HG03159 (cell line): Measurements from ENCODE around the gene TCL1B.
"Not testable (repeated sequence)": the region's sequence is repeated elsewhere in the genome, so short reads cannot be mapped to it uniquely, and the experiment has no call there.

Experiments used
- ATAC-seq: cut with Tn5 transposase; IDR thresholded peaks from one replicate; pipeline ENCODE4 v1.9.1; 2021; ENCODE audit warnings: mild to moderate bottlenecking, moderate library complexity; ENCODE audit not compliant: unreplicated experiment

Gene TCL1B

DNA sequence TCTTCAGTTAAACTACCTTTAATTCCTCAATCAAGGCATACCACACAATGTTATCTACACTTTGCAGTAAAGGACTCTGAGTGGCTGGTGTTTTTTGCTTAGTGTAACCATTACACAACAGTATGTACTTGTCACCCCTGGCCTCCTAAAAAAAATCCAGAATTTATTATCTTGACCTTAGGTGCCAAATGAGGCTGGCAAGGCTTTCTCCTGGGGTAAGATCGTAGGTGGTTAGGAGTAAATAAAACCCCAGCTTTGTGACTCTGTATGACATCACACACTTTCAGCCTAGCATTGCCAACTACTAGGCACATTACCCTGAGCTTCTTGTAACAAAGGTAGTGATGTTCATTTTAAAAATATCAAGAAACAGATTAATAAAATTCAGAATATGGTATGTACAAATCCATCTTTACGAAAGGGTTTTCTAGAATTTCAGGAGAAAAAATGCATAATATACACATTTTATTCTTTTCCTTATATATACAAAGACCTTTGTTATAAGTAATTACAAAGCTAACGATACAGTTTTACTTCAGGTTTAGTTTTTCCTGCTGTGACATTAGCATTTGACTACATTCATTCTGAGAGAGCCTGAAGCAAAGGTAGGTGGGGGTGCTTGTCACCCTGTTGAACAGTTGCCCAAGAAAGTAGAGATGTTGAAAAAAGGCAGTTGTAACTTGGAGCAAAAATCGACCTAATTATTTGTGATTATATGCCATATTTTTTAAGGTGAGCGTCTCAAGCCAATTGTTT, 14.2 kb downstream of the TCL1B start:
- ATAC-seq = no peak

DNA sequence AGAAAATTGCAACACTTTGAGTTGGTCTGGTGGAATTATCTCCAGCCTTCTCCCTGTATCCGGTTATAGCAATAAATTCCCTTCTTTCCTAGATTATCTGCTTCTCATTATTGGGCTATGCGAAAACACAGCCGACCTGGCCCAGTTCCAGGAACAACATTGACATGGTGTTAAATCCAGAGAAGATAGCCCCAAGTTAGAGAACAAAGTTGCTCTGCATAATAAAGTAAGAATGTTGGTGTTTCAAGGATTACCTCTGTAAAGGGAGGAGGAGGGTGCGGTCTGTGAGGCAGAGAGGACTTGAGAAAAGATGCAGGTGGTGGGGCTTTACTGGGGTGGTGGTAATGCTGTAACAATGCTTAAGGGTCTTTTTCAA, 15.6 kb downstream of the TCL1B start:
- no peak for ATAC-seq

DNA sequence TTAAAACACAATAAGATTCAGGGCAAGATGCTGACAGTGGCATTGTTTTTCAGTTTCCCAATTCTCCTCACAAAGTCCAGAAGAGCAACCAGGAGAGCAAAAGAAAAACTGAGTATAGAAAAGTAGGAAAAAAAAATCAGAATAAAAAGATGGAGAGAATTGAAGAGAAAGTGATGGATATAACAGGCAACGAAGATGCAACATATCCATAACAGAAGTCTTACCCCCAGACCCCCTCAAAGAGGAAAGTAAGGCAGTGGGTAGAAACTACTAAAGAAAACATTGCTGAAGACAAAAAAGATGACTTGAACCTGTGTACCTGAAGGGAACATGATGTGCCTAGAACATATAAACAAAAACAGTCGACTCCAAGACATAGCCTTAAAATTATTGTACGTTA, 17.1 kb downstream of the TCL1B start:
- no peak for ATAC-seq

DNA sequence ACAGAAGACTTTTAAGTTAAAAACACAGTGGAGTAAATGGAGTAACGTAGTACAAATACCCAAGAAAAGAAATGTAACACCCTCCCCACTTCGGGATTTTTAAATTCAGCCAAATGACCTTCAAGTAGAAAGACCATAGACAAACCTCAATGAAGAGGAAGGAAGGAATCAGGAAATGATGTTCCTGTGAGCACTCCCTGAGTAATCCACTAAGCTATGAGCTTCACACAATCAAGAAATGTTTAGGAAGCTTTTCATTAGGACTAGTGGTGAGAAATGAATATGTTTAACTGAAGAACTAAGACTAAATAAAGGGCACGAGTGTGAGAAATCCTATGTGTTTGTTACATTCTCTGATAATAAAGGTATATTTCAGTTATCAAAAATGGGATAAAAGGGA, 17.6 kb downstream of the TCL1B start:
- ATAC-seq = no peak

DNA sequence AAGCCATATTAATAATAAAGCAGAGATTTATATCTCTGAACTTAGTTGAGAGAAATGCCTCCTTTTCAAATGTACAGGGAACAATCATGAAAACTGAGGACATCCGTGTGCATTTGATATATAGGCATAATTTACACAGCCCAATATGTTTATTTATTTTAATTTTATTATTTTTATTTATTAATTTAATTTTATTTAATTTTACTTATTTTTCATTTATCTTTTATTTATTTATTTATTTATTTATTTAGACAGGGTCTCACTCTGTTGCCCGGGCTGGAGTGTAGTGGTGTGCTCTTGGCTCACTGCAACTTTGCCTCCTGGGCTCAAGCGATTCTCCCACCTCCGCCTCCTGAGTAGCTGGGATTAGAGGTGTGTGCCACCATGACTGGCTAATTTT, 19.3 kb downstream of the TCL1B start:
- no peak for ATAC-seq

DNA sequence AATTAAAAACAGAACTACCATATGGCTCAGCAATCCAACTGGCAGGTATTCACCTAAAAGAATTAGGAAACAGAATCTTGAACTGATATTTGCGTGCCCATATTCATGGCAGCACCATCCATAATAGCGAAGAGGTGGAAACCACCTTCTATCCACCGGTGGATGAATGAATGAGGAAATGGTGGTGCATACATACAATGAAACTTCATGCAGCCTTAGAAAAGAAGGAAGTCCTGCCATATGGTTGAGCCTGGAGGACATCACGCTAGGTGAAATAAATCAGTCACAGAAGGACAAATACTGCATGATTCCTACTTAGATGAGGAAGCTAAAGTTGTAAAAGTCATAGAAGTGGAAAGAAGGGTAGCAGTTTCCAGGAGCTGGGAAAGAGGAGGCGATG, 21.1 kb downstream of the TCL1B start:
- ATAC-seq = no peak

DNA sequence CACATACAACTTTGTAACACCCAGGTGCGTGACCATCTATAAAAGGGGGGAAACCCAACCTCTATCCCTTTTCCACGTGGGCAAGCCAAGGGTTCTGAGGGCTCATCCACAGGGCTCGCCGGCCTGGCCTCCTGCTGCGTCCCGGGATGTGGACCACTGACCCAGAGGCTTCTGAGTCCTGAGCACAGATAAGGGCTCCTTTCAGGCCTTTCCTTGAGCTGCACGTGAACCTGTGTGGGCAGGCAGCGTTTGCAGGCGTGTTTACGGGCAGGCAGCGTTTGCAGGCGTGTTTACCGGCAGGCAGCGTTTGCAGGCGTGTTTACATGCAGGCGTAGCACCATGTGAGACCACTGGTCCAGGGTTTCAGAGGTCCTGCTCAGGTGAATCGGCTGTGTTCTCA, 23.9 kb downstream of the TCL1B start:
- ATAC-seq = no peak

DNA sequence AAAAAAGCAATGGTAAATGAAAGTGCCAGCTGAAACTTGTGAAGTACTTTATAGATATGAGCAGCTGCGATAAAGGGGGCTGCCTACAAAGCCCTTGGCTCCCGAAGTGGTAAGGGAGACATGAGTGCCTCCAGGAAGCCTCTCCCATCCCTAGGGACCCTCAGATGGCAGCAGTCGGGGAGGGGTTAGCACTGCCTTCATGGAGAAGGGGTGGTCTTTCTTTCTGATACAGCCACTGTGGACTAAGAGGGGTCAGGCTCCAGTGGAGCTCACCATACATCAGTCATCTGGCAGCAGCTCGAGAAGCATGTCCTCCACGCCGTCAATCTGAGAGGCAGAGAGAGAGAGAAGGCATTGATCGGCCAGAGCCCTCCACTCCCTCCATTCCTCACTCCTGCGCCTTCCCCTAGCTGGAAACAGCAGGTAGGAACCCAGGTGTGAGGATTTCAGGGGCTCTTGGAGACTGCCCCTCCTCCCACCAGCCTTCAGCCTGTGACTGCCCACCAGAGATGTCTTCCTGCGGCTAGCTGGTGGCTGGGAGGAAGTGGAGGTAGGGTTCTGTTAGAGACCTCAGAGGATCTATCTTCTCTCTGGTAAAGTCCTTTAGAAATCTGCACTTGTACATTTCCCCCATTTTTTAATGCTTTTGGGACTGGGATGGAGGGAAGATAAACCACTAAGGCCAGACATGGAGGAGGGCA, 25.4 kb downstream of the TCL1B start:
- peak; percentile 36 for ATAC-seq

DNA sequence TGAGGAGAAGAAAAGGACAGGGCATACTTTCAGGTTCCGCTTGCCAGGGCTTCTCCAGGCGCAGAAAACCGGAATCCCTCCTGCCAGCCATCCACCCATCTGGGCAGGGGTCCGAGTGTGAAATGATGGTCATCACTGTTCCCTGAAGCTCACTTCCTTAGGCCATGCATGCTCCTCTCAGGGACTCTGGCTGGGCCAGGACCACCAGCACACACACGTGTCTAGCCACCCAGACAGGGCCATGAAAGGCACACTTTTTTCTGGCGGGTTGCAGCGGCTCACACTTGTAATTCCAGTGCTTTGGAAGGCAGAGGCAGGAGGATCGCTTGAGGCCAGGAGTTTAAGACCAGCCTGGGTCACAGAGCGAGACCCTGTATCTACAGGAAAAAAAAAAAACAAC, 26.2 kb downstream of the TCL1B start:
- ATAC-seq = no peak

DNA sequence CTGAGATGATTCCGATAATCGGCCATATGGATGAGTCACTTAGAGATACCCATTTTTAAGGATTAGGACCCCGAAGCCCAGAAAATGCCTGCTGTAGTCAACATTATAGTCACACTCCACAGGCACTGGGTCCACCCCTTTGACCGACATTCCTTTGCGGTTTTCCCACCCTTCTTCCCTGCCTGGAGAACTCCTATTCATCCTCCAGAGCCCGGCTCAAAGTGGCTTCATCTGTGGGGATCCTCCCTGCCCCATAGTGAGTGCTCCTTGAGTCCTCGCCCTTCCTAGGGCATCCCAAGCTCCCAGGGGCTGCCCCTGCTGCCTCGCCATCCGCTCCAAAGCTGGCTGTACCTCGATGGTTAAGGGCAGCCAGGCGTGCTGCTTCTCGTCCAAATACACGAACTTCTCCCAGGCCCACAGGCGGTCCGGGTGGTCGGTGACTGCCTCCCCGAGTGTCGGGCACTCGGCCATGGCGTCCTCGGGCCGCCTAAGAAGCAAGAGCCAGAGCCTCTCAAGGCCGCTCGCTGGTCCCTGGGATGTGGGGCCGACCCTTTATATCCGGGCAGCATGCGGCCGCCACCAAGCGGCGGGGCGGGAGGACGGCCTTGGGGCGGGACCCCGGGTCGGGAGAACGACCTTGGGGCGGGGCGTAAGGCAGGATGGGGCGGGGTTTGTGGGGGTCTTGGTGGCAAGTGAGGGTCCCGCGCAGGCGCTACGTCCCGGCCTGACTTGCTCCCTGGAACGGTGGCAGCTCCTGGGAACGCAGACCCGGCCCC, 27.6 kb downstream of the TCL1B start, which contains the start of gene TCL1A:
TSS of gene TCL1A (minus strand) at position 530 of the 776 bp plus-strand sequence. CDS start at position 471, 59 bp downstream.
- ATAC-seq = peak; percentile 80

DNA sequence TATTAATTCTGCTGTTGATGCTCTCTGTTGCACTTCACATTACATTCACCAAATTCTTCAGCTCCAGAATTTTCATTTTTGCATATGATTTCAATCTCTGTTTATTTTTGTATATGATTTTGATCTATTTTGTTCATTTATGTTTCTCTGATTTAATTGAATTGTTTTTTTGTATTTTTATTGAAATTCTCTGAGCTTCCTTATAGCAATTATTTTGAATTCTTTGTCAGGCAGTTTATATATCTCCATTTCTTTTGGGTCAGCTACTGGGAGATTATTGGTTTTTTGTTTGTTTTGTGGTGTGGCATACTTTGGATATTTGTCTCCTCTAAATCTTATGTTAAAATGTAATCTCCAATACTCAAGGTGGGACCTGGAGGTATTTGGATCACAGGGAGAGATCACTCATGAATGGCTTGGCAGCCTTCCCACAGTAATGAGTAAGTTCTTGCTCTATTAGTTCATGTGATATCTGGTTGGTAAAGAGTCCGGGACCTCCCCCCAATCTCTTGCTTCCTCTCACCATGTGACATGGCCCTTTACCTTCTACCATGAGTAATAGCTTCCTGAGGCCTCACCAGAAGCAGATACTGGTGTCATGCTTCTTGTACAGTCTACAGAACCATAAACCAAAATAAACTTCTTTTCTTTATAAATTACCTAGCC, 36.4 kb downstream of the TCL1B start:
- no peak for ATAC-seq

DNA sequence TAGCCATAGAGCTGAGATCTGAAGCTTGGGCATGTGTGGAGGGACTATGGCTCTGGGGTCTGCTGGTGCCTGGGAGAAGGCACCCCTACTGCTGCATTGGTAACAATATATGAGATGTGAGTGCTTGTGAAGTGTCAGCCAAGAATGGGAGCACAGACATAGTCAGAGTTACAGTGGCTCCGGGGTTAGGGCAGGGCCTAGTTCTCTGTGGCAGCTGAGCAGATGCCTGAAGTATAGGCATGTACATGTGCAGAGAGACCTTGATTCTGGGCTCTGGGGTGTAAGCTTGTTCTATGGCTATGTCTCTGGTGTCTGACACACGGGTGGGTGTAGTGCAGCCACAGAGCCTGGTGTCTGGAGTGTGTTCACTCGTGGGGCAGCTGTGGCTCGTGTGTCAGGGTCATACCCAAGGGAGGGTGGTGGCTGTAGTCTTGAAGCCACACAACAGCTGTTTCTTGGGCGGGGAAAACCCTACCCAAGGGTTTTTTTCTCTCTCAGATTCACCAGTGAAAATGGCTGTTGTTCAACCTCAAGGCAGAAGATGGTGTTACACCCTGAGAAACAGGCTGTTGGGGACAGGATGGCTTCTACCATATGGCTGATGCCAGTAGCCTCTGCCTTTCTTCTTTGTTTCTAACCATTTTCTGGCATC, 39.6 kb downstream of the TCL1B start:
- peak; percentile 74 for ATAC-seq

DNA sequence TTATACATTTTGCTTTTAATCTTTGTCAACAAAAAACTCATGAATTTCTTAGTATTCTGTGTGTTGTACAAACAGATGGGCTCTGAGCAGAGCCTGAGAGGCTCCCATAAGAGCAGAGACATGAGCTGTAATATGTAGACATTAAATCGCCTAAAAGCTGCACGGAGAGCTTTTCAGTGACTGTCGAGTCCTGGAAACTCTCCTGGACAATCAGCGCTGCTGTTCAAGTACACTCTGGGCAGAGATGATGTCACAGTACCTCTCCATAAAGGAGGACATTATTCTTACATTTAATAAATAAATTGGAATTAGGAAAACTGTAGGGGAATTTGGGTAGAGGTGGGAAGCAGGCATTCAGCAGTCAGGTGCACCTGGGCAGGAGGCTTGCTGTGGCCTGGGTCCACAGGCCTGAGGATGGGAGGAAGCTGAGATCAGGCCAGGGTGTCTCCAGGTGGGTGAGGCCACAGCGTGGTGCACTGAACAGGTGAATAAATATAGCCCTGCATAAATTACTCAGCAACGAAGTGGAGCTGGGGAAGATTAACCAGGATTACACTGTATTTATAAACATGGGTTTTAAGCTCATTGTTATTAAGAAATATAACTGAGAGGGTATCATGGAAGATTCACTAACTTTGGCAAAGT, 41.0 kb downstream of the TCL1B start:
- ATAC-seq = no peak

DNA sequence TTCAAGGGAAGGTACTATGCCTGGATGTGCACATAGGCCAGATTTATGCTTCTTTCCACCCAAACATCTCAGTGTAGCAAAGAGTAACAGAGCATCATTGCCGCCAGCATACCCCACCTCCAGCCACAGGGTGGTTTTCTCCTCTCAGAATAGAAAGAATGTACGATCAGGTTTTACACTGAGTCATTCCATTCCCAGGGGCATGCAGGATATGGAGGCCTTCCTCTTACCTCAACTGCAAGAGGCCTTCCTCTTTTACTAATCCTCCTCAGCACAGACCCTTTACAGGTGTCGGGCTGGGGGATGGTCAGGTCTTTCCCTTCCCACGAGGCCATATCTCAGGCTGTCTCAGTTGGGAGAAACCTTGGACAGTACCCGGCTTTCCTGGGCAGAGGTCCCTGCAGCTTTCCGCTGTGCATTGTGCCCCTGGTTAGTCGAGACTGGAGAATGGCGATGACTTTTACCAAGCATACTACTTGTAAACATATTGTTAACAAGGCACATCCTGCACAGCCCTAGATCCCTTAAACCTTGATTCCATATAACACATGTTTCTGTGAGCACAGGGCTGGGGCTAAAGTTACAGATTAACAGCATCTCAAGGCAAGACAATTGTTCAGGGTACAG, 43.3 kb downstream of the TCL1B start:
- ATAC-seq = not testable (repeated sequence)

DNA sequence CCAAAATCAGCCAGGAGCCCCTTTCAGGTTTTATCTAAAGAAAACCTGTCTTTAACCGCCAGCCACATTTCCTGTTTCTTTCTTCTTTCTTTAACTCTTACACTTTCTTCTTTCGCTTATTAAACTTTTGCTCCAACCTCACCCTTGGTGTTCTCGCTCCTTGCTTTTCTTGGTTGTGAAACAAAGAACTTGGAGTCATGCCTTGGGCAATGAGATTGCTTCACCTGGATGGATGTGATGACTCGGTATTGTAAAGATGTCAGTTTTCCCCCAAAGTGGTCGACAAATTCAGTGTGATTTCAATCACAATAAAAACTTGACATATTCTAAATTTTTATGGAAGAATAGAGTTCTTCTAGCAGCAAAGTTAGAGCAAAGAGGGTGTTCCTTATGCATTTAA, 43.9 kb downstream of the TCL1B start:
- ATAC-seq = no peak

DNA sequence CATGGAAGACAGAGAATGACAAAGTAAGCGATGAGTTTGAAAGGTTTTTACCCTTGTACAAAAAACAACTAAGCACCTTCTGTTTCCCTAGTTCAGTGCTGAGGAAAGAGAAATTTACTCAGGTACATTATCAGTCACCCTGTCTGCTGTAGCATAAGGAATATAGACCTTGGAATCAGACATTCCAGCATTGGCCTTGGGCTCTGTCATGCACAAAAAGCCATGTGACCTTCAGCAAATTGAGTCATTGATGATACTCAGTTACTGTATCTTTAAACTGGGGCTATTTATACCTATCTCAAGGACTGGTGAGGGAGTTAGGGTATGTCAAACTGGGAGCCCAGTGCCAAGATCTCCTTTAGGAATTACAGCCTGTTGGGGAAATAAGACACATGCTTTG, 47.0 kb downstream of the TCL1B start:
- ATAC-seq = no peak

DNA sequence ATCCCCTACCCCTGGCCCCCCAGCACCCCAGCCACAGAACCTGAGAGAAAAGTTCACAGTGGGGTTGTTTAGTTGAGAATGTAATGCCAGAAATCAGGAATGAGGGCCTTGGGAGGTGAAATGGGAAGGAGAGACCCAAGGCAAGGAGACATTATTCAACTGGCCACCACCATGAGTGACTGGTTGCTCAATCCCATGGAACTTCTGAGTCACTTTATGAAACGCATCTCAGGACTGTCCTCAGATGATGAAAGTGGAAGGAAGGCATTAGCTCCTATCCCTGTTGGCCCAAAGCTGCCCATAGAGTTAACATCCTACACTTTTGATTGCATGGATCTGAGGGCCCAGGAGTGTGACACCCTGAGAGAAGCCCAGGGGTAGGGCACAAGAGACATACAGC, 53.1 kb downstream of the TCL1B start:
- ATAC-seq = no peak

DNA sequence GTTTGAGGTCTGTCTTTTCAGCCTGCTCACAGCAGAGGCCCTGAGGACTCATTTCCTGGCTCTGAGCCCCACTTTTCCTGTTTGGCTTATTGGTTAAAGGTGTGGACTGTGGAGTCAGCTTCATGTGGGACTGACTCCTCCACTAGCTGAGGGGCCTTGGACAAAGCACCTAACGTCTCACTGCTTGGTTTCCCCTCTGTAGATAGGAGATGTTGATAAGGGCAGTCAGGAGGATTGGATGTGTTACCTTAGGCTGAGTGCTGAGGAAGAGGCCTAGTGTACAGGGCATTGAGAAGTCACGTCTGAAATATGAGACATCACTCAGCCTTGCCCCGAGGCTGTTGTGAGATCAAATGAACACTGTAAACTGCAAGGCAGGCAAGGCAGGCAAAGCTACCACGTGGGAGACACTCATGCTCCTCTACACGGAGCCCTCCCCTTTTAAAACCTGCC, 54.8 kb downstream of the TCL1B start:
- no peak for ATAC-seq

DNA sequence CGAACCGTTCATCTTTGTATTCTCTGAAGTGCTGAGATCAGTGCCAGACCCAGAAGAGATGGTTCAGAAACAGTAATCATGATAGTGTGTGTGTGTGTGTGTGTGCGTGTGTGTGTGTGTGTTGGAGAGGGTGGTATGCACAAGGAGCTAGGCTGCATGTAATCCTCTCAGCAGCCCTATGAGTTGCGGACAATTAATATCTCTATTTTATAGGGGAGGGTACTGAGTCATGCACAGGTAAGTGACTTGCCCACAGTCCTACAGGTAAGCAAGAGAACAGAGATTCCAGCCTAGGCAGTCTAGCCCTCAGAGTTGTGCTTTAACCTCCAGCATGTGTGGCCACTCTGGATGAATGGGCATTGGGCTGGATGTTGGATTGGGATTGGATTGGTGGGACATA, 55.6 kb downstream of the TCL1B start:
- no peak for ATAC-seq
